Kidney (tissue), 14 donors: ENCODE measurements around the gene GPC6. TPM values are rescaled to one million over a fixed set of nuclear protein-coding genes. Genes with fewer than 3 reads are reported as not detected.
"Not testable (repeated sequence)": the region's sequence is repeated elsewhere in the genome, so short reads cannot be mapped to it uniquely, and the experiment has no call there.

Source experiments
- DNase-seq, 5 donors: peaks; one replicate each; pipeline ENCODE4 v3.0.0-alpha.2; 2013 to 2020
- FAIRE-seq: peaks from 2 replicates; lab custom pipeline; 2012; peaks lifted over from hg19 to GRCh38; lab: Jason Lieb, UNC
- H3K27ac ChIP-seq, 2 donors: one replicate each; pipeline ENCODE4 v1.7.0; 2013; ENCODE audit warnings: low read depth in 2 of 2, low read length in 2 of 2, inconsistent platforms in 1 of 2
- H3K27me3 ChIP-seq: one replicate; pipeline ENCODE4 v1.7.1; 2013; ENCODE audit warnings: low read length, inconsistent platforms; ENCODE audit not compliant: control insufficient read depth, insufficient read depth
- H3K36me3 ChIP-seq, 3 donors: one replicate each; pipeline versions ENCODE4 v1.7.0 to v1.7.1; 2013; ENCODE audit warnings: low read length in 3 of 3, control low read depth in 1 of 3, inconsistent platforms in 1 of 3; ENCODE audit not compliant: insufficient read depth in 3 of 3, control insufficient read depth in 2 of 3
- H3K4me1 ChIP-seq, 3 donors: one replicate each; pipeline versions ENCODE4 v1.7.0 to v1.7.1; 2013; ENCODE audit warnings: low read length in 3 of 3, inconsistent platforms in 1 of 3, low read depth in 1 of 3; ENCODE audit not compliant: control insufficient read depth in 2 of 3, insufficient read depth in 2 of 3
- H3K4me3 ChIP-seq, 3 donors: one replicate each; pipeline versions ENCODE4 v1.7.0 to v1.8.1; 2013; ENCODE audit warnings: low read length in 3 of 3, control low read depth in 1 of 3, inconsistent platforms in 1 of 3
- H3K9ac ChIP-seq, 3 donors: one replicate each; pipeline versions ENCODE4 v1.7.0 to v1.7.1; 2013; ENCODE audit warnings: low read length in 3 of 3, control low read depth in 1 of 3, inconsistent platforms in 1 of 3
- H3K9me3 ChIP-seq, 3 donors: one replicate each; pipeline versions ENCODE4 v1.7.0 to v1.7.1; 2013; ENCODE audit warnings: low read length in 3 of 3, control low read depth in 1 of 3, inconsistent platforms in 1 of 3; ENCODE audit not compliant: control insufficient read depth in 2 of 3, insufficient read depth in 1 of 3
- CTCF ChIP-seq: IDR thresholded peaks from 3 replicates; pipeline ENCODE4 v1.5.1; 2012; ENCODE audit warnings: mild to moderate bottlenecking, moderate library complexity, borderline replicate concordance; ENCODE audit not compliant: insufficient read depth; ENCODE audit errors: extremely low read depth
- intact Hi-C: fragments of 100-400 bp; cut with DNase I; formaldehyde crosslinking; loops from one replicate; pipeline ENCODE4 v1.11.1; 2022
- polyA plus RNA-seq: library from polyadenylated mRNA; stranded (reverse); fragments of 350-450 nt; fragmentation: Illumina TruSeq; extraction: RNeasy Lipid Tissue Mini Kit (QIAGEN cat#74804); gene quantifications from one replicate; pipeline ENCODE4 v1.2.3, GENCODE V29; 2014; ENCODE audit warnings: low read depth, low replicate concordance; ENCODE audit not compliant: insufficient read depth
- total RNA-seq: library from RNA; stranded (reverse); fragmentation: NEBNext Ultra II Directional; extraction: Animal tissue kit (Norgen Biotek cat#: 25700); gene quantifications from one replicate; pipeline ENCODE4 v1.2.1, GENCODE V29; 2021
- donor health status: control.
- donor health status: control.
- donor health status: control.
- donor health status: control.
- donor health status: control.
- donor health status: DM: yes; HTN: yes; CAD: no.
- donor health status: Normal renal cell carcinoma (clear cell type).

GPC6 gene
- total and polyA plus RNA-seq, 2 donors from 2014 or later, result 6.2 to 15.5 TPM

GRCh38 chr13:93200626-93201025 is 26.0 kb upstream of the GPC6 start:
- FAIRE-seq, result no peak
- DNase-seq, result no peak
- no peak overlapping the region for H3K9ac ChIP-seq
- no peak for TF ChIP-seq CTCF
- no peak overlapping the region for H3K4me3 ChIP-seq
- H3K4me1 ChIP-seq, result no peaks in the 10 kb centered on the region
- intact Hi-C loops, result no loop called here
- no peak overlapping the region for H3K27ac ChIP-seq
- no peaks in the 10 kb centered on the region for H3K27me3 ChIP-seq
- H3K36me3 ChIP-seq, result no peaks in the 10 kb centered on the region
- no peaks in the 10 kb centered on the region for H3K9me3 ChIP-seq

- Histone ChIP-seq H3K4me3 (no peak overlapping the region), H3K9me3 (no peaks in the 10 kb centered on the region), H3K4me1 (no peaks in the 10 kb centered on the region), H3K36me3 (no peaks in the 10 kb centered on the region), H3K27ac (no peak overlapping the region), H3K27me3 (no peaks in the 10 kb centered on the region), H3K9ac (no peak overlapping the region)
- no peak for TF ChIP-seq CTCF
- DNase-seq (no peak), FAIRE-seq (no peak)
- intact Hi-C loops, result no loop called here
Observed at GRCh38 chr13:93201992-93202558, 24.5 kb upstream of the GPC6 start.

- DNase-seq, result peak in 1 of 5 donors; percentile 57
- H3K4me1 ChIP-seq, H3K4me3 ChIP-seq, H3K36me3 ChIP-seq, intact Hi-C loops, H3K9ac ChIP-seq, H3K9me3 ChIP-seq, H3K27ac ChIP-seq, H3K27me3 ChIP-seq, FAIRE-seq: not testable (repeated sequence)
Observed at GRCh38 chr13:93206778-93207392, 19.7 kb upstream of the GPC6 start.

- DNase-seq (no peak), FAIRE-seq (no peak)
- no peaks in the 10 kb centered on the region for H3K4me1 ChIP-seq
- no peaks in the 10 kb centered on the region for H3K36me3 ChIP-seq
- H3K27me3 ChIP-seq, result no peaks in the 10 kb centered on the region
- intact Hi-C loops, result no loop called here
- no peak overlapping the region for H3K4me3 ChIP-seq
- no peaks in the 10 kb centered on the region for H3K9me3 ChIP-seq
- no peak for TF ChIP-seq CTCF
- no peak overlapping the region for H3K9ac ChIP-seq
- H3K27ac ChIP-seq, result no peak overlapping the region
Observed at GRCh38 chr13:93216122-93216521, 10.5 kb upstream of the GPC6 start.
